ENCODE data around the gene ATP2B2. TPM values are rescaled to one million over a fixed set of nuclear protein-coding genes. Genes with fewer than 3 reads are reported as not detected.

Gene ATP2B2
- polyA plus RNA-seq, 3 donors = not detected

GRCh38 chr3:10354361-10355015, 150.9 kb downstream of the ATP2B2 start:
- no peak for TF ChIP-seq CTCF (IDR thresholded peaks at IDR 0.05)
- Mint-ChIP-seq H3K4me1 (peaks cover 14% of the 10 kb centered on the region), H3K27me3 (ENCODE audit: low read depth in 3 of 3) (peaks cover 3 to 5% (median 4%) of the 10 kb centered on the region in 3 donors), H3K36me3 (no peaks in the 10 kb centered on the region), H3K4me3 (no peak overlapping the region), H3K9me3 (peaks cover 0 to 2% (median 0%) of the 10 kb centered on the region in 7 donors), H3K27ac (no peak overlapping the region)
- no peaks in the 10 kb centered on the region for H3K9me3 ChIP-seq (replicated peaks in 1 of 2; ENCODE audit: control insufficient read depth in 1 of 2, insufficient read depth in 1 of 2, low read length in 2 of 2)
- no peak overlapping the region for H3K4me3 ChIP-seq (replicated peaks in 1 of 3; ENCODE audit: low read depth in 2 of 3, low read length in 3 of 3)
- no peaks in the 10 kb centered on the region for H4K20me1 ChIP-seq (ENCODE audit: insufficient read depth, low read length)
- H3K79me2 ChIP-seq (ENCODE audit: insufficient read depth, low read length) = no peaks in the 10 kb centered on the region
- H2AFZ ChIP-seq (ENCODE audit: insufficient read depth, low read depth, low read length, poor library complexity, severe bottlenecking) = peak overlapping the region; percentile 39
- intact Hi-C loops (cut with micrococcal nuclease) = no loop called here
- peaks cover 4 to 6% of the 10 kb centered on the region in 2 donors for H3K4me1 ChIP-seq (ENCODE audit: control insufficient read depth in 1 of 2, insufficient read depth in 2 of 2, low read length in 2 of 2)
- H3K36me3 ChIP-seq (replicated peaks in 1 of 2; ENCODE audit: control insufficient read depth in 1 of 2, insufficient read depth in 2 of 2, low read length in 2 of 2) = no peaks in the 10 kb centered on the region
- WGBS (ENCODE audit: insufficient coverage) = 46% methylated on average over 12 of the region's 13 CpGs
- no peak for DNase-seq
- H3K27me3 ChIP-seq (ENCODE audit: control insufficient read depth in 2 of 2, insufficient read depth in 2 of 2, low read length in 2 of 2) = no peaks in the 10 kb centered on the region
- no peak overlapping the region for H3K4me2 ChIP-seq (replicated peaks; ENCODE audit: extremely low read depth, low read length, poor library complexity, severe bottlenecking)
- H3K27ac ChIP-seq (ENCODE audit: low read depth in 1 of 2, low read length in 2 of 2) = no peak overlapping the region
- H3K9ac ChIP-seq (ENCODE audit: insufficient read depth, low read length, poor library complexity, severe bottlenecking) = no peak overlapping the region

GRCh38 chr3:10353661-10354360, 151.6 kb downstream of the ATP2B2 start:
- peak overlapping the region; percentile 39 for H2AFZ ChIP-seq (ENCODE audit: insufficient read depth, low read depth, low read length, poor library complexity, severe bottlenecking)
- Mint-ChIP-seq H3K27ac (no peak overlapping the region), H3K36me3 (no peaks in the 10 kb centered on the region), H3K27me3 (ENCODE audit: low read depth in 3 of 3) (peaks cover 1 to 4% (median 3%) of the 10 kb centered on the region in 3 donors), H3K4me3 (no peak overlapping the region), H3K4me1 (peaks cover 14% of the 10 kb centered on the region), H3K9me3 (peaks cover 0 to 2% (median 0%) of the 10 kb centered on the region in 7 donors)
- no peak overlapping the region for H3K9ac ChIP-seq (ENCODE audit: insufficient read depth, low read length, poor library complexity, severe bottlenecking)
- no peak overlapping the region for H3K4me2 ChIP-seq (replicated peaks; ENCODE audit: extremely low read depth, low read length, poor library complexity, severe bottlenecking)
- no peak for DNase-seq
- no peaks in the 10 kb centered on the region for H3K79me2 ChIP-seq (ENCODE audit: insufficient read depth, low read length)
- H3K9me3 ChIP-seq (replicated peaks in 1 of 2; ENCODE audit: control insufficient read depth in 1 of 2, insufficient read depth in 1 of 2, low read length in 2 of 2) = no peaks in the 10 kb centered on the region
- H3K4me3 ChIP-seq (replicated peaks in 1 of 3; ENCODE audit: low read depth in 2 of 3, low read length in 3 of 3) = no peak overlapping the region
- no peaks in the 10 kb centered on the region for H3K27me3 ChIP-seq (ENCODE audit: control insufficient read depth in 2 of 2, insufficient read depth in 2 of 2, low read length in 2 of 2)
- 74% methylated on average over 5 of the region's 10 CpGs for WGBS (ENCODE audit: insufficient coverage)
- no peaks in the 10 kb centered on the region for H3K36me3 ChIP-seq (replicated peaks in 1 of 2; ENCODE audit: control insufficient read depth in 1 of 2, insufficient read depth in 2 of 2, low read length in 2 of 2)
- peaks cover 4 to 6% of the 10 kb centered on the region in 2 donors for H3K4me1 ChIP-seq (ENCODE audit: control insufficient read depth in 1 of 2, insufficient read depth in 2 of 2, low read length in 2 of 2)
- H4K20me1 ChIP-seq (ENCODE audit: insufficient read depth, low read length) = no peaks in the 10 kb centered on the region
- no peak for TF ChIP-seq CTCF (IDR thresholded peaks at IDR 0.05)
- intact Hi-C loops (cut with micrococcal nuclease) = no loop called here
- H3K27ac ChIP-seq (ENCODE audit: low read depth in 1 of 2, low read length in 2 of 2) = no peak overlapping the region
